ENCODE results near the gene PTPN1. TPM values are rescaled to one million over a fixed set of nuclear protein-coding genes. Genes with fewer than 3 reads are reported as not detected.

Gene PTPN1
- total and polyA plus RNA-seq, 8 donors, result 26.3 to 98.6 (median 30.4) TPM

GRCh38 chr20:50491168-50491567 lies 19.0 kb upstream of the PTPN1 start:
- Histone ChIP-seq H3K9me3 (no peaks in the 10 kb centered on the region), H3K4me3 (no peak overlapping the region), H3K36me3 (no peaks in the 10 kb centered on the region), H3K27me3 (no peaks in the 10 kb centered on the region), H3K27ac (no peak overlapping the region), H3K4me1 (peaks cover 0 to 9% of the 10 kb centered on the region in 2 donors)
- no peak for DNase-seq
- intact Hi-C loops (cut with DNase I), result no loop called here
- no peak for ATAC-seq
- no peak for TF ChIP-seq CTCF (IDR thresholded peaks at IDR 0.05)

- no peaks in the 10 kb centered on the region for H3K27me3 ChIP-seq
- TF ChIP-seq CTCF (IDR thresholded peaks at IDR 0.05), result no peak
- H3K4me1 ChIP-seq, result peaks cover 0 to 9% of the 10 kb centered on the region in 2 donors
- ATAC-seq (peak; percentile 53), DNase-seq (no peak)
- intact Hi-C loops (cut with DNase I), result no loop called here
- no peak overlapping the region for H3K4me3 ChIP-seq
- no peaks in the 10 kb centered on the region for H3K36me3 ChIP-seq
- peak overlapping the region; percentile 29 to 68 for H3K27ac ChIP-seq
- no peaks in the 10 kb centered on the region for H3K9me3 ChIP-seq
Measured at GRCh38 chr20:50491926-50492634, 18.1 kb upstream of the PTPN1 start.

- Histone ChIP-seq H3K4me1 (peaks cover 0 to 11% of the 10 kb centered on the region in 2 donors), H3K4me3 (no peak overlapping the region), H3K9me3 (no peaks in the 10 kb centered on the region), H3K36me3 (no peaks in the 10 kb centered on the region), H3K27me3 (no peaks in the 10 kb centered on the region), H3K27ac (no peak overlapping the region)
- TF ChIP-seq CTCF (IDR thresholded peaks at IDR 0.05), result no peak
- DNase-seq (no peak), ATAC-seq (no peak)
- intact Hi-C loops (cut with DNase I), result no loop called here
Measured at GRCh38 chr20:50493881-50494253, 16.3 kb upstream of the PTPN1 start.

- no peak for ATAC-seq
- TF ChIP-seq CTCF (IDR thresholded peaks at IDR 0.05), result no peak
- intact Hi-C loops (cut with DNase I), result no loop called here
- peaks cover 0 to 11% of the 10 kb centered on the region in 2 donors for H3K4me1 ChIP-seq
- no peak overlapping the region for H3K27ac ChIP-seq
- H3K9me3 ChIP-seq, result no peaks in the 10 kb centered on the region
- no peaks in the 10 kb centered on the region for H3K27me3 ChIP-seq
- no peak overlapping the region for H3K4me3 ChIP-seq
- DNase-seq, result no peak
- H3K36me3 ChIP-seq, result no peaks in the 10 kb centered on the region
Measured at GRCh38 chr20:50494428-50494827, 15.8 kb upstream of the PTPN1 start.

- no peaks in the 10 kb centered on the region for H3K27me3 ChIP-seq
- peaks cover 0 to 15% of the 10 kb centered on the region in 2 donors for H3K4me1 ChIP-seq
- no peaks in the 10 kb centered on the region for H3K9me3 ChIP-seq
- ATAC-seq (no peak), DNase-seq (no peak)
- intact Hi-C loops (cut with DNase I), result no loop called here
- TF ChIP-seq CTCF (IDR thresholded peaks at IDR 0.05), result no peak
- H3K36me3 ChIP-seq, result no peaks in the 10 kb centered on the region
- H3K27ac ChIP-seq, result peak overlapping the region in 1 of 2 donors; percentile 58
- no peak overlapping the region for H3K4me3 ChIP-seq
Measured at GRCh38 chr20:50496773-50497385, 13.3 kb upstream of the PTPN1 start.
